ENCODE results near the gene ALPL.

GRCh38 chr1:21552715-21553114 lies 43.5 kb downstream of the ALPL start:
- TF ChIP-seq POLR2A (IDR thresholded peaks at IDR 0.05) (no peak), EP300 (IDR thresholded peaks at IDR 0.05) (no peak)
- TF ChIP-seq, protein P1, sequence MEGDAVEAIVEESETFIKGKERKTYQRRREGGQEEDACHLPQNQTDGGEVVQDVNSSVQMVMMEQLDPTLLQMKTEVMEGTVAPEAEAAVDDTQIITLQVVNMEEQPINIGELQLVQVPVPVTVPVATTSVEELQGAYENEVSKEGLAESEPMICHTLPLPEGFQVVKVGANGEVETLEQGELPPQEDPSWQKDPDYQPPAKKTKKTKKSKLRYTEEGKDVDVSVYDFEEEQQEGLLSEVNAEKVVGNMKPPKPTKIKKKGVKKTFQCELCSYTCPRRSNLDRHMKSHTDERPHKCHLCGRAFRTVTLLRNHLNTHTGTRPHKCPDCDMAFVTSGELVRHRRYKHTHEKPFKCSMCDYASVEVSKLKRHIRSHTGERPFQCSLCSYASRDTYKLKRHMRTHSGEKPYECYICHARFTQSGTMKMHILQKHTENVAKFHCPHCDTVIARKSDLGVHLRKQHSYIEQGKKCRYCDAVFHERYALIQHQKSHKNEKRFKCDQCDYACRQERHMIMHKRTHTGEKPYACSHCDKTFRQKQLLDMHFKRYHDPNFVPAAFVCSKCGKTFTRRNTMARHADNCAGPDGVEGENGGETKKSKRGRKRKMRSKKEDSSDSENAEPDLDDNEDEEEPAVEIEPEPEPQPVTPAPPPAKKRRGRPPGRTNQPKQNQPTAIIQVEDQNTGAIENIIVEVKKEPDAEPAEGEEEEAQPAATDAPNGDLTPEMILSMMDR (IDR thresholded peaks at IDR 0.05), result no peak

All from ovary (tissue), 3 donors.